HuH-7 (cell line): Measurements from ENCODE around the gene COQ8B.
"Not testable (repeated sequence)": the region's sequence is repeated elsewhere in the genome, so short reads cannot be mapped to it uniquely, and the experiment has no call there.

Source experiments
- DNase-seq: peaks from one replicate; pipeline ENCODE4 v3.0.0; 2011; ENCODE audit warnings: low spot score

Gene COQ8B

GRCh38 chr19:40668991-40669614 lies 47.6 kb downstream of the COQ8B start:
- no peak for DNase-seq

GRCh38 chr19:40667602-40668001 lies 49.1 kb downstream of the COQ8B start:
- no peak for DNase-seq

GRCh38 chr19:40666803-40667438 lies 49.8 kb downstream of the COQ8B start:
- no peak for DNase-seq

DNA sequence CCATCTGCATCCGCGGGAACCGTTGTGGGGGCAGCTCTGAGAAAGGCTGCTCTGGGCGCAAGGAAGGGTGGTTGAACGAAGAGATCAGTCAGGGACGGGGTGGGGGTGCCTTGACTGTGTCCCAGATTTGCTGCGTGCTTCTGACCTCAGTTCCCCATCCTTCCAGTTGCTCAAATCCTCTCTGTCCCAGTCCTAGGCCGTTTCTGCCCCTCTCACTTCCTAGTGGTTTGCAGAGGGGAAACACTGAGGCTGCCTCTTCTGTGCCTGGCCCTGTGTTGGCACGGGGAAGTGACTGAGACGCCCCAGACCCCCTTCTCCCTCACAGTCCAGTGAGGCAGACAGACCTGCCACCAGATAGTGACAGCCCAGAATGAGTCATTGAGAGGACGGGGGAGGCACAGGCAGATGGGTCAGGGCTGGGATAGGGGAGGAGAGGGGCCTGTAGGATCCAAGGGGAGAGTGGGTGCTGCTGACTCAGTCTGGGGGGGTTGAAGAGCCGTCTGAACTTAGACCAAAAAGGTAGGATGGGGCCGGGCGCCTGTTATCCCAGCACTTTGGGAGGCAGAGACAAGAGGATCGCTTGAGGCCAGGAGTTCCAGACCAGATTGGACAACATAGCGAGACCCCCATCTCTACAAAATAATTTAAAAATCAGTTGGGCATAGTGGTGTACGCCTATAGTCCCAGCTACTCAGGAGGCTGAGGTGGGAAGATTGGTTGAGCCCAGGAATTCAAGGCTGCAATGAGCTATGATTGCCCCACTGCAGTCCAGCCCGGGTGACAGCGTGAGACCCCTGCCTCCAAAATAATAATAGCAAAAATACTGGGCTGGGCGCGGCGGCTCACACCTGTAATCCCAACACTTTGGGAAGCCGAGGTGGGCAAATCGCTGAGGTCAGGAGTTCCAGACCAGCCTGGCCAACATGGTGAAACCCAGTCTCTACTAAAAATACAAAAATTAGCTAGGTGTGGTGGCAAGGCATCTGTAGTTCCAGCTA lies 52.7 kb downstream of the COQ8B start:
- DNase-seq, result no peak

GRCh38 chr19:40662925-40663694 lies 53.6 kb downstream of the COQ8B start:
- DNase-seq, result peak; percentile 97

- DNase-seq, result no peak
These were observed 55.1 kb downstream of the COQ8B start for GRCh38 chr19:40661616-40662015.

DNA sequence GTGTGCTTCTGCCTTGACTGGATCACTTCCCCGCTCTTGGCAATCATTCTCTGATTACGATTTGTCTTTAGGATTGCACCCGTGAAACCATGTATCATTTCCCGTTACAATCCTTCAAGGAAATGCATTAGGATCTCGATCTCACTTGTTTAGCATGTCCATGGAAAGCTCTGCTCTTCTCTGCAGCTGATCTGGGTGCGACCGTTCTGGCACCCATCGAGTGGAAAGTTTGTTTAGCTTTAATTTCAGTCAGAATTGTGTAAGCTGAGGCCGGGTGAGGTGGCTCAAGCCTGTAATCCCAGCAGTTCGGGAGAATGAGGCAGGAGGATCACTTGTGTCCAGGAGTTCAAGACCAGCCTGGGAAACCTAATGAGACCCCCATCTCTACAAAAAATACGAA lies 57.1 kb downstream of the COQ8B start:
- no peak for DNase-seq

GRCh38 chr19:40659116-40659515 lies 57.6 kb downstream of the COQ8B start:
- DNase-seq, result no peak

DNA sequence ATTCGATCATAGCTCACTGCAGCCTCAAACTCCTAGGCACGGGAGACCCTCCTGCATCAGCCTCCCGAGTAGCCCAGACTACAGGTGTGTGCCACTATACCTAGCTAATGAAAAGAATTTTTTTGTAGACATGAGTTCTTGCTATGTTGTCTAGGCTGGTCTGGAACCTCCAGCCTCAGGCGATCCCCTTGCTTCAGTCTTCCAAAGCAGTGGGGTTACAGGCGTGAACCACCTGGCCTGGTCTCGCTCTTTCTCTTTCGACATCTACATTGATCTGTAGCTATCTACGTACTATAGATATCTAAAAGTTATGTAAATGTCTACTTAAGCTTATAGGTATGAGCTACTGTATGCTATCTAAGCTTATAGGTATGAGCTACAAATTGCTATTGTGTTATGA lies 58.7 kb downstream of the COQ8B start:
- no peak for DNase-seq

- not testable (repeated sequence) for DNase-seq
These were observed 61.0 kb downstream of the COQ8B start for GRCh38 chr19:40655684-40656083.

- DNase-seq, result not testable (repeated sequence)
These were observed 64.4 kb downstream of the COQ8B start for GRCh38 chr19:40652303-40652702.

DNA sequence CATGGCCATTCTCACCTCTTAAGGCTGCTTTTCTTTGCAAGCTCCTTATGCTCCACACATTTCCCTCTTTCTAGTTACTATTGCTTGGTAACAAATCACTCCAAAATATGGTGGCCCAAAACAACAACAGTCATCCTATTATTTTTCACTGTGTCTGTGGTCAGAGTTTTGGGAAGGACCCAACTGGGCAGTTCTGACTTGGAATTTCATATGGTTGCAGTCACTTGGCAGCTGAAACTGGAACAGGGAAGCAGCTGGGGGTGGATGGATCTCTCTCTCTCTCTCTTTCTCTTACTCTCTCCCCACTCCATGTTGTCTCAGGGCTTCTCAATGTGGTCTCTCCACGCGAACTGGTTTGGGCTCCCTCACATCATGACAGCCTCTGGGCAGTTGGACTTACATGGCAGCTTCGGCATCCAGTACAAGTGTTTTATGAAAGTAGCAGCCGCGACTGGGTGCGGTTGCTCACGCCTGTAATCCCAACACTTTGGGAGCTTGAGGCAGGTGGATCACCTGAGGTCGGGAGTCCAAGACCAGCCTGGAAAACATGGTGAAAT lies 65.9 kb downstream of the COQ8B start:
- DNase-seq, result no peak

GRCh38 chr19:40649903-40650675 lies 66.6 kb downstream of the COQ8B start:
- not testable (repeated sequence) for DNase-seq

- DNase-seq, result no peak
These were observed 69.9 kb downstream of the COQ8B start for GRCh38 chr19:40646743-40647254.

GRCh38 chr19:40642757-40643305 lies 73.9 kb downstream of the COQ8B start:
- DNase-seq, result no peak

DNA sequence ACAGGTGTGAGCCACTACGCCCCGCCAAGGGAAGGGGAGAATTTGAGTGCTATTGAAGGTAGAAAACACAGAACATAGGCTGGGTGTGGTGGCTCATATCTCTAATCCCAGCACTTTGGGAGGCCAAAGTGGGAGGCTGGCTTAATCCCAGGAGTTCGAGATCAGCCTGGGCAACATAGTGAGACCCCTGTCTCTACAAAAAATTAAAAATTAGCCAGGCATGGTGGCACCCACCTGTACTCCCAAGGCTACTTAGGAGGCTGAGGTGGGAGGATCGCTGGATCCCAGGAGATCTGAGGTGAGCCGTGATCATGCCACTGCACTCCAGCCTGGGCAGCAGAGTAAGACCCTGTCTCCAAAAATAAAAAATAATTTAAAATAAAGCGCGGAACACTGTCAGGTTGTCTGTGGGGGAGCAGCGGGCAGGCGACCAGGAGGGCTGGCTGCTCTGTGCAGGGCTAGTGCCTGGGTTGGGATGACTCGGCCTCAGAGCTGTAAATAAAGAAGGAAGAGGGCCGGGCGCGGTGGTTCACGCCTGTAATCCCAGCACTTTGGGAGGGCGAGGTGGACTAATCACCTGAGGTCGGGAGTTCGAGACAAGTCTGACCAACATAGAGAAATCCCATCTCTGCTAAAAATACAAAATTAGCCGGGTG lies 74.5 kb downstream of the COQ8B start:
- no peak for DNase-seq
